Retinal pigment epithelial cell (primary cell): ENCODE results near the gene DMD.

Source experiments
- DNase-seq: peaks from one replicate; pipeline ENCODE4 v3.0.0-alpha.2; 2010; ENCODE audit warnings: low read depth
- H3K4me3 ChIP-seq: 2 replicates; pipeline ENCODE4 v1.5.1; 2011; ENCODE audit warnings: mild to moderate bottlenecking, low read length, control low read depth, moderate library complexity
- TF ChIP-seq, protein P1 (sequence below): conservative IDR thresholded peaks from 2 replicates; pipeline ENCODE4 v1.5.1; 2011; ENCODE audit warnings: low read depth, low read length, control low read depth, inconsistent platforms

The DMD gene

DNA sequence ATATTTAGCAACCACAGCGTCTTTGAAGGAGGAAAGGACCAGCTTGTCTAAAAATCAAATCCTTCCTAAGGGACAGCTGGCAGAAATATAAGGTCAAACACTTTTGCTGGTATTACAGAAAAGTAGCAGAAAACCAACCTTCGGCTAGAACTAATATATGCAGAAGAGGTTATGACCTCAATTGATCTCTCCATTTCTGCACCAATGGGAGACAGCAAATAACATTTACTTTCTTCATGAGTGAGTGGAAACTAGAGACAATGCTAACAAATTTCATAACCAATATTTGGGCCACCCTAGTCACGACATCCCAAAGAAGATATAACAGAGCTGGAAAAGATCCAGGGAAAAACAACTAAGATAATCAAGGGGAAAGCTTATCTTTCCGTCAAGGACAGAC is 1892.5 kb downstream of the DMD start:
- TF ChIP-seq, protein P1, sequence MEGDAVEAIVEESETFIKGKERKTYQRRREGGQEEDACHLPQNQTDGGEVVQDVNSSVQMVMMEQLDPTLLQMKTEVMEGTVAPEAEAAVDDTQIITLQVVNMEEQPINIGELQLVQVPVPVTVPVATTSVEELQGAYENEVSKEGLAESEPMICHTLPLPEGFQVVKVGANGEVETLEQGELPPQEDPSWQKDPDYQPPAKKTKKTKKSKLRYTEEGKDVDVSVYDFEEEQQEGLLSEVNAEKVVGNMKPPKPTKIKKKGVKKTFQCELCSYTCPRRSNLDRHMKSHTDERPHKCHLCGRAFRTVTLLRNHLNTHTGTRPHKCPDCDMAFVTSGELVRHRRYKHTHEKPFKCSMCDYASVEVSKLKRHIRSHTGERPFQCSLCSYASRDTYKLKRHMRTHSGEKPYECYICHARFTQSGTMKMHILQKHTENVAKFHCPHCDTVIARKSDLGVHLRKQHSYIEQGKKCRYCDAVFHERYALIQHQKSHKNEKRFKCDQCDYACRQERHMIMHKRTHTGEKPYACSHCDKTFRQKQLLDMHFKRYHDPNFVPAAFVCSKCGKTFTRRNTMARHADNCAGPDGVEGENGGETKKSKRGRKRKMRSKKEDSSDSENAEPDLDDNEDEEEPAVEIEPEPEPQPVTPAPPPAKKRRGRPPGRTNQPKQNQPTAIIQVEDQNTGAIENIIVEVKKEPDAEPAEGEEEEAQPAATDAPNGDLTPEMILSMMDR, result no peak
- DNase-seq, result no peak

DNA sequence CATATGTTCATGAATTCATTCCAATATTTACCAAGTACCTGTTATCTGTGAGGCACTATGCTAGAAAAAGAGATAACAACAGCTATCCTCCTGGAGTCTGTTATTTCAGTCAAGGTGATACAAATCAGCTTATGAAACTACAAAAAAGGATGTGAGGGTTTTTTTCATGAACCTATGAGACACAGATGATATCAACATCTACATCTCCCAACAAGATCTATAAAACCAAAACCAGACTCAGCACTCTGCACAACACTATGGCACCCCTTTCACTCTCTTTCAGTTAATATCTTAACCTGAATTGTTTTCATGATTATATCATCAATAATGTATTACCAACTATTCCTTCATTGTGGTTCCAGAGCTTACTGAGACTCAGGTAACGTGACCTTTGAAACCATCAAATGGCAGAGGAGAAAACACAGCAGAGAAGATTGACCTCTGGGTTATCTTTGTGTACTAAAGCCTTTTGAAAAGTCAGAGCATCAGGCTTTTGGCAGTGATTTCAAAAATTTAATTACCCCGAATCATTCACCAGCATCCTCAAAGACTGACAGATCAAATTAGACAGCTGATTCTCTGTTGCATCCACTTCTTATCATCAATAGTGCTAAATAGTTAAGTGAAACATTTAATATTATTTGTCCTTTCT is 1894.9 kb downstream of the DMD start:
- no peak for DNase-seq
- TF ChIP-seq, protein P1, result no peak
- H3K4me3 ChIP-seq, result no peak overlapping the region

More for the DNA sequence above, 1892.5 kb downstream of the DMD start:
- H3K4me3 ChIP-seq, result no peak overlapping the region

DNA sequence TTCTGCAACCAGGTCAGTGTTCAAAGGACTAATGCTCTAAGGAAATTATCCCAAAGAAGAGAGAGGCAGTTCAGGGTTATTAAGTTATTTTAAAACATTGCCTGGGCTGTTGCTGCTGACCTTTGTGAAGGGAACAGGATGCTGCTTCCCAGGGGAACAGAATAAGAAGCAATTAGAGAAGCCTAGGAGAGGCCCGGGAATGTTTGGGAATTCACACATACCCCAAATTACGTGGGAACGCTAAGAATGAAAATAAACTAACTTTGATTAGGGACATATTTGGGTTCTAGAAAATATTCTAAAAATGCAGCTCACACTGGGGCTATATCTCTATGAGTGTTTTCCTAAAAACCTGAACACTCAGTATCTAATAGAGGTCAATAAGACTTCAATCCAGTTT is 1896.4 kb downstream of the DMD start:
- TF ChIP-seq, protein P1, result no peak
- no peak for DNase-seq
- no peak overlapping the region for H3K4me3 ChIP-seq

DNA sequence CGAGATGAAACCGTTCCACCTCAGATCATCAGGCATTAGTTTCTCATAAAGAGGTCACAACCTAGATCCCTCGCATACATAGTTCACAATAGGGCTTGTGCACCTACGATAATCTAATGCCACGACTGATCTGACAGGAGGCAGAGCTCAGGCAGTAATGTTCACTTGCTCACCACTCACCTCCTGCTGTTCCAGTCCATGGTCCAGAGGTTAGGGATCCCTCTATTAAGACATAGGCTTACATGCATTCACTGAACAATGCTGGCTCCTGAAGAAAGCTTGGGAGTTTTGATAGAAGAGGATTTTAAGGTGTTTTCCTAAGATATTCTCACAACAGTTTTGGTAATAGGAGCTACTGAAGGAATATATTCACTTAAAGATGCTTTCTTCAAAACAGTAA is 1903.4 kb downstream of the DMD start:
- TF ChIP-seq, protein P1, result no peak
- no peak overlapping the region for H3K4me3 ChIP-seq
- no peak for DNase-seq

DNA sequence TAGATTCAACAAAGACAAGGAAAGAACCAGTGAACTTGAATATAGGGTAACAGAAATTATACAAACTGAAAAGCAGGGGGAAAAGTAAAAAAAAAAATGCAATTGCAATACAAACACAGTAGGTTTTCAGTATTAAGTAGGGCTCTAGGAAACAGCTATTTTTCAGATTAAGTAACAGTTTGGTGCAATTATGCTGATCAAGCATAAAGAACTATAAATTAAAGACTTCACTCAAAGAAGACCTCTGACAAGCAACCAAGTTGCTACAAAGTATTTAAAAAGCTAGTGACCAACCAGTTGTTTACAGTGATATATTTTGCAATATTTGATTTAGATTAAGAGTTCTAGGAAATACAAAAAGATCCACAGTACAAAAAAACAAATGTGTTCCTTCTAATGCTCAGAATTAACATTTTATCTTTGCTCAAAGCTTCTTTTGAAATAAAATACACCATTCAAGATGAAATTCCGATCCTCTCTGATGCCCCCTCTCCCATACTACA is 1908.7 kb downstream of the DMD start:
- no peak overlapping the region for H3K4me3 ChIP-seq
- TF ChIP-seq, protein P1, result no peak
- no peak for DNase-seq

DNA sequence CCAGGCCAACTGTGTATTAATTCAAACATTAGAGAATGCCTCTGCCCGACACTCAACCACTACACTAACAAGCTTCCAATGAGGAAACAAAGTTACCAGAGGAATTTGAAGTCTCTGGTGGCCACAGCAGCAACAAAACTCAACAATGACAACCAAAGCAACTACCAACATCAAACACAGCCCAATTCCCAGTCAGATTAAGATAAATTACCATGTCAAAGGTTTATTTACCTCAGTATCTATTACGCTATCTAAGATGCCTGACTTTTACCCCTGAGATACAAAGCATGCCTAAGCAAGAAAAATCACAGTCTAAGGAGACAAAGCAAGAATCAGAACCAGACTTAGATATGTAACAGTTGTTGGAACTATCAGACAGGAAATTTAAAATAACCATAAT is 1909.4 kb downstream of the DMD start:
- no peak for DNase-seq
- TF ChIP-seq, protein P1, result no peak
- no peak overlapping the region for H3K4me3 ChIP-seq

DNA sequence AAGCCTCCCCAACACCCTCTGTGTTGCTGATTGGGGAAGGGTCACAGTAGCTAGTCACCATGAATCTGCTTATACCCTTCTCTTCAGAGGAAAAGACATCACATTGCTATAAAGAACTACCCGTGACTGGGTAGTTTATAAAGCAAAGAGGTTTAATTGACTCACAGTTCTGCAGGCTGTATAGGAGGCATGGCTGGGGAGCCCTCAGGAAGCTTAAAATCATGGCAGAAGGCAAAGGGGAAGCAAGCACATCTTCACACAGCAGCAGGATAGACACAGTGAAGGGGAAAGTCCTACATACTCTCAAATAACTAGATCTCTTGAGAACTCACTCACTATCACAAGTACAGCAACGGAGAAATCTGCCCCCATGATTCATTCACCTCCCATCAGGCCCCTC is 1910.1 kb downstream of the DMD start:
- TF ChIP-seq, protein P1, result no peak
- no peak for DNase-seq
- no peak overlapping the region for H3K4me3 ChIP-seq
